Caco-2 (cell line): ENCODE measurements around the gene CDH9. TPM values are rescaled to one million over a fixed set of nuclear protein-coding genes. Genes with fewer than 3 reads are reported as not detected.
"Not testable (repeated sequence)": the region's sequence is repeated elsewhere in the genome, so short reads cannot be mapped to it uniquely, and the experiment has no call there.

Experiments
- BruUV-seq: library from RNA; stranded (reverse); fragments of 400-500 nt; replicated peaks from 2 replicates; lab custom pipeline; 2021; lab: Mats Ljungman, UMichigan
- CTCF ChIA-PET: fragments of 300-600 bp; sonication (Branson Sonifier 250); formaldehyde crosslinking; loops from one replicate; lab custom pipeline; 2022; ENCODE audit warnings: antibody characterized with exemption; lab: Charles Lee
- POLR2A ChIA-PET: fragments of 300-600 bp; sonication (Branson Sonifier 250); formaldehyde crosslinking; loops from one replicate; lab custom pipeline; 2022; ENCODE audit warnings: antibody characterized with exemption; lab: Charles Lee
- DNase-seq, 2 experiments: peaks; one replicate each; pipeline versions ENCODE4 v3.0.0 to v3.0.0-alpha.2; 2020 to 2022
- H3K27me3 ChIP-seq: replicated peaks from 2 replicates; pipeline ENCODE4 v1.6.0; 2011; ENCODE audit warnings: low read length; ENCODE audit not compliant: control insufficient read depth, insufficient read depth
- H3K36me3 ChIP-seq: 2 replicates; pipeline ENCODE4 v1.5.1; 2011; ENCODE audit warnings: low read length; ENCODE audit not compliant: control insufficient read depth, insufficient read depth
- H3K4me1 ChIP-seq: fragments of 250-450 bp; sonication (Bioruptor Pico); 2 replicates; pipeline ENCODE4 v1.5.1; 2020; ENCODE audit warnings: mild to moderate bottlenecking
- H3K4me3 ChIP-seq: 2 replicates; pipeline ENCODE4 v1.5.1; 2011; ENCODE audit warnings: low read depth, mild to moderate bottlenecking, control low read depth, low read length
- H3K9me3 ChIP-seq: fragments of 250-450 bp; sonication (Bioruptor Pico); 2 replicates; pipeline ENCODE4 v1.5.1; 2020; ENCODE audit warnings: mild to moderate bottlenecking, moderate library complexity
- H3K27ac Mint-ChIP-seq: one replicate; pipeline ENCODE4 v1.8.0; 2022; ENCODE audit warnings: mixed read lengths; ENCODE audit not compliant: unreplicated experiment
- H3K27me3 Mint-ChIP-seq: one replicate; pipeline ENCODE4 v1.8.0; 2022; ENCODE audit warnings: mixed read lengths; ENCODE audit not compliant: insufficient read depth, unreplicated experiment
- H3K36me3 Mint-ChIP-seq: one replicate; pipeline ENCODE4 v1.8.0; 2022; ENCODE audit warnings: mild to moderate bottlenecking, mixed read lengths; ENCODE audit not compliant: insufficient read depth, unreplicated experiment
- H3K4me1 Mint-ChIP-seq: one replicate; pipeline ENCODE4 v1.8.0; 2022; ENCODE audit warnings: low read depth, mixed read lengths; ENCODE audit not compliant: unreplicated experiment
- H3K4me3 Mint-ChIP-seq: one replicate; pipeline ENCODE4 v1.8.0; 2022; ENCODE audit warnings: mild to moderate bottlenecking, moderate library complexity, mixed read lengths; ENCODE audit not compliant: unreplicated experiment
- H3K9me3 Mint-ChIP-seq: one replicate; pipeline ENCODE4 v1.8.0; 2022; ENCODE audit warnings: mixed read lengths; ENCODE audit not compliant: unreplicated experiment
- CTCF ChIP-seq, 2 experiments: fragments of 200-600 bp in 1 of 2; IDR thresholded peaks; 1 replicate in 1 of 2; 2 replicates in 1 of 2; pipeline versions ENCODE4 v1.5.1 to v1.8.0; 2011 to 2022; ENCODE audit warnings: antibody characterized with exemption in 1 of 2, control low read depth in 1 of 2, inconsistent platforms in 1 of 2, low read depth in 1 of 2, low read length in 1 of 2, mild to moderate bottlenecking in 1 of 2, moderate library complexity in 1 of 2; ENCODE audit not compliant: insufficient read depth in 1 of 2, severe bottlenecking in 1 of 2, unreplicated experiment in 1 of 2
- intact Hi-C: fragments of 100-400 bp; cut with micrococcal nuclease; formaldehyde crosslinking; loops from one replicate; pipeline ENCODE4 v1.10.0; 2022; ENCODE audit not compliant: unreplicated experiment
- total RNA-seq: library from RNA; stranded (reverse); gene quantifications from 2 replicates; pipeline ENCODE4 v1.2.3, GENCODE V29; 2022

The CDH9 gene
- total RNA-seq, 1 experiment from 2014 or later, result not detected

GRCh38 chr5:26868504-26868903 is 169.9 kb downstream of the CDH9 start:
- BruUV-seq, result no TSS peak
- no peak overlapping the region for H3K27ac Mint-ChIP-seq
- intact Hi-C loops, result no loop called here
- no peak overlapping the region for H3K4me3 Mint-ChIP-seq
- Histone ChIP-seq H3K4me1 (no peaks in the 10 kb centered on the region), H3K9me3 (no peaks in the 10 kb centered on the region), H3K27me3 (no peaks in the 10 kb centered on the region), H3K36me3 (no peaks in the 10 kb centered on the region), H3K4me3 (no peak overlapping the region)
- TF ChIP-seq CTCF (IDR thresholded peaks at IDR 0.05; ENCODE audit: insufficient read depth in 1 of 2, low read depth in 1 of 2, low read length in 1 of 2, severe bottlenecking in 1 of 2, unreplicated experiment in 1 of 2), result no peak
- no peaks in the 10 kb centered on the region for H3K4me1 Mint-ChIP-seq
- no peaks in the 10 kb centered on the region for H3K36me3 Mint-ChIP-seq
- H3K9me3 Mint-ChIP-seq, result no peaks in the 10 kb centered on the region
- no peak for DNase-seq
- ChIA-PET POLR2A (no interaction called here), CTCF (no interaction called here)
- peaks cover 3% of the 10 kb centered on the region for H3K27me3 Mint-ChIP-seq

- Mint-ChIP-seq H3K4me1 (no peaks in the 10 kb centered on the region), H3K36me3 (no peaks in the 10 kb centered on the region), H3K27me3 (no peaks in the 10 kb centered on the region), H3K4me3 (no peak overlapping the region), H3K9me3 (no peaks in the 10 kb centered on the region), H3K27ac (no peak overlapping the region)
- TF ChIP-seq CTCF (IDR thresholded peaks at IDR 0.05; ENCODE audit: insufficient read depth in 1 of 2, low read depth in 1 of 2, low read length in 1 of 2, severe bottlenecking in 1 of 2, unreplicated experiment in 1 of 2), result no peak
- CTCF ChIA-PET, result no interaction called here
- POLR2A ChIA-PET, result no interaction called here
- intact Hi-C loops, result no loop called here
- no peaks in the 10 kb centered on the region for H3K4me1 ChIP-seq
- BruUV-seq, result no TSS peak
- no peaks in the 10 kb centered on the region for H3K9me3 ChIP-seq
- H3K36me3 ChIP-seq, result no peaks in the 10 kb centered on the region
- no peak for DNase-seq
- H3K27me3 ChIP-seq, result no peaks in the 10 kb centered on the region
- H3K4me3 ChIP-seq, result no peak overlapping the region
Observed at GRCh38 chr5:26864061-26864460, 174.3 kb downstream of the CDH9 start.

- Mint-ChIP-seq H3K9me3 (peaks cover 18% of the 10 kb centered on the region), H3K4me1 (no peaks in the 10 kb centered on the region), H3K27me3 (no peaks in the 10 kb centered on the region), H3K4me3 (no peak overlapping the region), H3K36me3 (no peaks in the 10 kb centered on the region), H3K27ac (no peak overlapping the region)
- Histone ChIP-seq H3K36me3 (no peaks in the 10 kb centered on the region), H3K9me3 (no peaks in the 10 kb centered on the region; the same call in 1 of the 2 replicates), H3K27me3 (no peaks in the 10 kb centered on the region), H3K4me3 (no peak overlapping the region), H3K4me1 (no peaks in the 10 kb centered on the region)
- BruUV-seq, result no TSS peak
- ChIA-PET POLR2A (no interaction called here), CTCF (no interaction called here)
- DNase-seq, result no peak
- no peak for TF ChIP-seq CTCF (IDR thresholded peaks at IDR 0.05; ENCODE audit: insufficient read depth in 1 of 2, low read depth in 1 of 2, low read length in 1 of 2, severe bottlenecking in 1 of 2, unreplicated experiment in 1 of 2)
- intact Hi-C loops, result no loop called here
Observed at GRCh38 chr5:26856238-26856637, 182.1 kb downstream of the CDH9 start.

GRCh38 chr5:26852450-26852849 is 185.9 kb downstream of the CDH9 start:
- H3K4me3 ChIP-seq, H3K4me3 Mint-ChIP-seq, H3K4me1 Mint-ChIP-seq, intact Hi-C loops, H3K4me1 ChIP-seq, CTCF ChIA-PET, H3K36me3 Mint-ChIP-seq, POLR2A ChIA-PET, H3K27me3 Mint-ChIP-seq, DNase-seq, H3K27ac Mint-ChIP-seq, H3K36me3 ChIP-seq, H3K9me3 ChIP-seq, BruUV-seq, H3K27me3 ChIP-seq: not testable (repeated sequence)
- peaks cover 28% of the 10 kb centered on the region for H3K9me3 Mint-ChIP-seq
